ENCODE measurements around the gene ADCY6. TPM values are rescaled to one million over a fixed set of nuclear protein-coding genes. Genes with fewer than 3 reads are reported as not detected.

ADCY6 gene
- total and polyA plus RNA-seq, 2 donors (not counting 1 experiment from before 2014, with no cell fraction given): 0.03 TPM; not detected in 1

- no peak overlapping the region for H2AFZ ChIP-seq (ENCODE audit: insufficient read depth, low read depth, low read length, poor library complexity, severe bottlenecking)
- WGBS (ENCODE audit: insufficient coverage): no CpG with 5 or more reads among the region's 3 CpGs
- H3K4me3 Mint-ChIP-seq: no peak overlapping the region
- no peak overlapping the region for H3K27ac Mint-ChIP-seq
- ChIA-PET POLR2A (no interaction called here), CTCF (interaction anchor here (1.3 to 1.4 kb wide), 2 partner anchors 11 to 16 kb away, joined by 3 to 5 read pairs; no protein-coding TSS in a partner anchor)
- H3K27me3 ChIP-seq (replicated peaks in 1 of 4; ENCODE audit: control extremely low read depth in 1 of 4, control insufficient read depth in 3 of 4, insufficient read depth in 4 of 4, low read length in 3 of 4): peaks cover 0 to 3% (median 0%) of the 10 kb centered on the region in 4 experiments
- no peak overlapping the region for H3K27ac ChIP-seq (ENCODE audit: low read length in 2 of 2)
- H3K4me1 Mint-ChIP-seq: no peaks in the 10 kb centered on the region
- no peak overlapping the region for H3K9ac ChIP-seq (ENCODE audit: low read length)
- intact Hi-C loops (cut with micrococcal nuclease): no loop called here
- H3K27me3 Mint-ChIP-seq: peaks cover 15% of the 10 kb centered on the region
- H4K20me1 ChIP-seq (ENCODE audit: control insufficient read depth, insufficient read depth, low read length, poor library complexity, severe bottlenecking): no peaks in the 10 kb centered on the region
- no peaks in the 10 kb centered on the region for H3K4me1 ChIP-seq (ENCODE audit: control insufficient read depth in 2 of 2, insufficient read depth in 2 of 2, low read length in 2 of 2)
- ATAC-seq (ENCODE audit: low read depth) (no peak), DNase-seq (no peak)
- H3K79me2 ChIP-seq (ENCODE audit: control insufficient read depth, insufficient read depth, low read length): no peaks in the 10 kb centered on the region
- H3K9me3 ChIP-seq (ENCODE audit: control extremely low read depth in 1 of 3, control insufficient read depth in 2 of 3, insufficient read depth in 1 of 3, low read length in 2 of 3): no peaks in the 10 kb centered on the region
- TF ChIP-seq EZH2 (IDR thresholded peaks at IDR 0.05; ENCODE audit: borderline replicate concordance, insufficient read depth, low read depth, low read length, poor library complexity, severe bottlenecking) (no peak), CTCF (IDR thresholded peaks at IDR 0.05) (no peak)
- H3K9me3 Mint-ChIP-seq (ENCODE audit: insufficient read depth): no peaks in the 10 kb centered on the region
- H3K4me3 ChIP-seq (ENCODE audit: control extremely low read depth in 1 of 5, extremely low read depth in 1 of 5, insufficient read depth in 1 of 5, low read depth in 2 of 5, low read length in 4 of 5): no peak overlapping the region
- no peak overlapping the region for H3K4me2 ChIP-seq (replicated peaks; ENCODE audit: low read depth, low read length, poor library complexity, severe bottlenecking)
- no peaks in the 10 kb centered on the region for H3K36me3 ChIP-seq (replicated peaks in 1 of 2; ENCODE audit: control extremely low read depth in 1 of 2, control insufficient read depth in 1 of 2, extremely low read depth in 1 of 2, insufficient read depth in 2 of 2, low read length in 1 of 2)
These were observed 9.0 kb downstream of the ADCY6 start for GRCh38 chr12:48779869-48780268.

- Histone ChIP-seq H3K79me2 (ENCODE audit: control insufficient read depth, insufficient read depth, low read length) (no peaks in the 10 kb centered on the region), H3K4me2 (replicated peaks; ENCODE audit: low read depth, low read length, poor library complexity, severe bottlenecking) (no peak overlapping the region), H2AFZ (ENCODE audit: insufficient read depth, low read depth, low read length, poor library complexity, severe bottlenecking) (no peak overlapping the region), H3K9me3 (ENCODE audit: control extremely low read depth in 1 of 3, control insufficient read depth in 2 of 3, insufficient read depth in 1 of 3, low read length in 2 of 3) (no peaks in the 10 kb centered on the region), H3K4me1 (ENCODE audit: control insufficient read depth in 2 of 2, insufficient read depth in 2 of 2, low read length in 2 of 2) (no peaks in the 10 kb centered on the region), H3K27ac (ENCODE audit: low read length in 2 of 2) (no peak overlapping the region), H3K9ac (ENCODE audit: low read length) (no peak overlapping the region), H3K36me3 (replicated peaks in 1 of 2; ENCODE audit: control extremely low read depth in 1 of 2, control insufficient read depth in 1 of 2, extremely low read depth in 1 of 2, insufficient read depth in 2 of 2, low read length in 1 of 2) (no peaks in the 10 kb centered on the region), H4K20me1 (ENCODE audit: control insufficient read depth, insufficient read depth, low read length, poor library complexity, severe bottlenecking) (no peaks in the 10 kb centered on the region), H3K4me3 (ENCODE audit: control extremely low read depth in 1 of 5, extremely low read depth in 1 of 5, insufficient read depth in 1 of 5, low read depth in 2 of 5, low read length in 4 of 5) (no peak overlapping the region), H3K27me3 (replicated peaks in 1 of 4; ENCODE audit: control extremely low read depth in 1 of 4, control insufficient read depth in 3 of 4, insufficient read depth in 4 of 4, low read length in 3 of 4) (peaks cover 0 to 3% (median 0%) of the 10 kb centered on the region in 4 experiments)
- ATAC-seq (ENCODE audit: low read depth) (no peak), DNase-seq (no peak)
- CTCF ChIA-PET: interaction anchor here (1.3 to 1.9 kb wide), 2 partner anchors 15 to 25 kb away, joined by 4 to 10 read pairs; no protein-coding TSS in a partner anchor
- H3K4me3 Mint-ChIP-seq: no peak overlapping the region
- intact Hi-C loops (cut with micrococcal nuclease): no loop called here
- 90% methylated on average over 14 of the region's 16 CpGs for WGBS (ENCODE audit: insufficient coverage)
- H3K4me1 Mint-ChIP-seq: no peaks in the 10 kb centered on the region
- no peak for TF ChIP-seq CTCF (IDR thresholded peaks at IDR 0.05)
- TF ChIP-seq EZH2 (IDR thresholded peaks at IDR 0.05; ENCODE audit: borderline replicate concordance, insufficient read depth, low read depth, low read length, poor library complexity, severe bottlenecking): no peak
- peaks cover 7% of the 10 kb centered on the region for H3K27me3 Mint-ChIP-seq
- H3K9me3 Mint-ChIP-seq (ENCODE audit: insufficient read depth): no peaks in the 10 kb centered on the region
- POLR2A ChIA-PET: no interaction called here
- H3K27ac Mint-ChIP-seq: peak overlapping the region; percentile 39
These were observed 11.1 kb downstream of the ADCY6 start for GRCh38 chr12:48777501-48778400.
